ENCODE results near the gene HMMR.
"Not testable (repeated sequence)": the region's sequence is repeated elsewhere in the genome, so short reads cannot be mapped to it uniquely, and the experiment has no call there.

Gene HMMR

GRCh38 chr5:163439092-163439425, 21.4 kb upstream of the HMMR start:
- Histone ChIP-seq H3K9me3 (ENCODE audit: control insufficient read depth in 1 of 2, low read length in 2 of 2) (no peaks in the 10 kb centered on the region), H3K36me3 (ENCODE audit: control insufficient read depth in 1 of 2, insufficient read depth in 2 of 2, low read length in 2 of 2) (peaks cover 18 to 29% of the 10 kb centered on the region in 2 donors), H3K4me1 (ENCODE audit: control insufficient read depth in 1 of 2, insufficient read depth in 2 of 2, low read length in 2 of 2) (peaks cover 11 to 22% of the 10 kb centered on the region in 2 donors), H3K4me3 (ENCODE audit: low read depth in 1 of 2, low read length in 2 of 2) (peak overlapping the region; percentile 93 to 95), H3K27me3 (ENCODE audit: low read depth, low read length) (no peaks in the 10 kb centered on the region), H3K27ac (ENCODE audit: low read length) (no peak overlapping the region)

GRCh38 chr5:163440954-163441353, 19.5 kb upstream of the HMMR start:
- Histone ChIP-seq H3K9me3 (ENCODE audit: control insufficient read depth in 1 of 2, low read length in 2 of 2) (no peaks in the 10 kb centered on the region), H3K27me3 (ENCODE audit: low read depth, low read length) (no peaks in the 10 kb centered on the region), H3K36me3 (ENCODE audit: control insufficient read depth in 1 of 2, insufficient read depth in 2 of 2, low read length in 2 of 2) (peaks cover 31 to 38% of the 10 kb centered on the region in 2 donors), H3K4me3 (ENCODE audit: low read depth in 1 of 2, low read length in 2 of 2) (no peak overlapping the region), H3K27ac (ENCODE audit: low read length) (no peak overlapping the region), H3K4me1 (ENCODE audit: control insufficient read depth in 1 of 2, insufficient read depth in 2 of 2, low read length in 2 of 2) (peaks cover 11 to 22% of the 10 kb centered on the region in 2 donors)

- Histone ChIP-seq H3K4me1 (ENCODE audit: control insufficient read depth in 1 of 2, insufficient read depth in 2 of 2, low read length in 2 of 2) (peaks cover 0 to 6% of the 10 kb centered on the region in 2 donors), H3K4me3 (ENCODE audit: low read depth in 1 of 2, low read length in 2 of 2) (no peak overlapping the region), H3K36me3 (ENCODE audit: control insufficient read depth in 1 of 2, insufficient read depth in 2 of 2, low read length in 2 of 2) (peaks cover 51 to 61% of the 10 kb centered on the region in 2 donors), H3K27ac (ENCODE audit: low read length) (no peak overlapping the region), H3K27me3 (ENCODE audit: low read depth, low read length) (no peaks in the 10 kb centered on the region), H3K9me3 (ENCODE audit: control insufficient read depth in 1 of 2, low read length in 2 of 2) (no peaks in the 10 kb centered on the region)
Observed at GRCh38 chr5:163444526-163444925, 15.9 kb upstream of the HMMR start.

GRCh38 chr5:163445345-163445744, 15.1 kb upstream of the HMMR start:
- Histone ChIP-seq H3K4me3 (ENCODE audit: low read depth in 1 of 2, low read length in 2 of 2) (no peak overlapping the region), H3K27me3 (ENCODE audit: low read depth, low read length) (no peaks in the 10 kb centered on the region), H3K9me3 (ENCODE audit: control insufficient read depth in 1 of 2, low read length in 2 of 2) (no peaks in the 10 kb centered on the region), H3K27ac (ENCODE audit: low read length) (no peak overlapping the region), H3K4me1 (ENCODE audit: control insufficient read depth in 1 of 2, insufficient read depth in 2 of 2, low read length in 2 of 2) (no peaks in the 10 kb centered on the region), H3K36me3 (ENCODE audit: control insufficient read depth in 1 of 2, insufficient read depth in 2 of 2, low read length in 2 of 2) (peaks cover 55 to 61% of the 10 kb centered on the region in 2 donors)

GRCh38 chr5:163447191-163447590, 13.2 kb upstream of the HMMR start:
- Histone ChIP-seq H3K4me3 (ENCODE audit: low read depth in 1 of 2, low read length in 2 of 2) (no peak overlapping the region), H3K27me3 (ENCODE audit: low read depth, low read length) (no peaks in the 10 kb centered on the region), H3K27ac (ENCODE audit: low read length) (no peak overlapping the region), H3K36me3 (ENCODE audit: control insufficient read depth in 1 of 2, insufficient read depth in 2 of 2, low read length in 2 of 2) (peaks cover 51 to 60% of the 10 kb centered on the region in 2 donors), H3K4me1 (ENCODE audit: control insufficient read depth in 1 of 2, insufficient read depth in 2 of 2, low read length in 2 of 2) (no peaks in the 10 kb centered on the region), H3K9me3 (ENCODE audit: control insufficient read depth in 1 of 2, low read length in 2 of 2) (no peaks in the 10 kb centered on the region)

- no peak overlapping the region for H3K27ac ChIP-seq (ENCODE audit: low read length)
Observed at GRCh38 chr5:163447875-163448274, 12.6 kb upstream of the HMMR start.

GRCh38 chr5:163448491-163448890, 11.9 kb upstream of the HMMR start:
- H3K4me1 ChIP-seq (ENCODE audit: control insufficient read depth in 1 of 2, insufficient read depth in 2 of 2, low read length in 2 of 2) = no peaks in the 10 kb centered on the region
- H3K9me3 ChIP-seq (ENCODE audit: control insufficient read depth in 1 of 2, low read length in 2 of 2) = no peaks in the 10 kb centered on the region
- no peak overlapping the region for H3K27ac ChIP-seq (ENCODE audit: low read length)
- H3K27me3 ChIP-seq (ENCODE audit: low read depth, low read length) = no peaks in the 10 kb centered on the region
- H3K4me3 ChIP-seq (ENCODE audit: low read depth in 1 of 2, low read length in 2 of 2) = no peak overlapping the region
- H3K36me3 ChIP-seq (ENCODE audit: control insufficient read depth in 1 of 2, insufficient read depth in 2 of 2, low read length in 2 of 2) = peaks cover 42 to 54% of the 10 kb centered on the region in 2 donors

More at GRCh38 chr5:163447875-163448274, 12.6 kb upstream of the HMMR start:
- Histone ChIP-seq H3K4me1 (ENCODE audit: control insufficient read depth in 1 of 2, insufficient read depth in 2 of 2, low read length in 2 of 2) (no peaks in the 10 kb centered on the region), H3K9me3 (ENCODE audit: control insufficient read depth in 1 of 2, low read length in 2 of 2) (no peaks in the 10 kb centered on the region), H3K4me3 (ENCODE audit: low read depth in 1 of 2, low read length in 2 of 2) (no peak overlapping the region), H3K36me3 (ENCODE audit: control insufficient read depth in 1 of 2, insufficient read depth in 2 of 2, low read length in 2 of 2) (peaks cover 45 to 55% of the 10 kb centered on the region in 2 donors), H3K27me3 (ENCODE audit: low read depth, low read length) (no peaks in the 10 kb centered on the region)

GRCh38 chr5:163451489-163451888, 8.9 kb upstream of the HMMR start:
- no peaks in the 10 kb centered on the region for H3K9me3 ChIP-seq (ENCODE audit: control insufficient read depth in 1 of 2, low read length in 2 of 2)
- no peak overlapping the region for H3K27ac ChIP-seq (ENCODE audit: low read length)
- peaks cover 29 to 53% of the 10 kb centered on the region in 2 donors for H3K36me3 ChIP-seq (ENCODE audit: control insufficient read depth in 1 of 2, insufficient read depth in 2 of 2, low read length in 2 of 2)
- no peaks in the 10 kb centered on the region for H3K27me3 ChIP-seq (ENCODE audit: low read depth, low read length)
- H3K4me3 ChIP-seq (ENCODE audit: low read depth in 1 of 2, low read length in 2 of 2) = no peak overlapping the region
- H3K4me1 ChIP-seq (ENCODE audit: control insufficient read depth in 1 of 2, insufficient read depth in 2 of 2, low read length in 2 of 2) = no peaks in the 10 kb centered on the region

- Histone ChIP-seq H3K27me3 (ENCODE audit: low read depth, low read length) (no peaks in the 10 kb centered on the region), H3K36me3 (ENCODE audit: control insufficient read depth in 1 of 2, insufficient read depth in 2 of 2, low read length in 2 of 2) (peaks cover 11 to 38% of the 10 kb centered on the region in 2 donors), H3K27ac (ENCODE audit: low read length) (no peak overlapping the region), H3K4me1 (ENCODE audit: control insufficient read depth in 1 of 2, insufficient read depth in 2 of 2, low read length in 2 of 2) (peaks cover 0 to 7% of the 10 kb centered on the region in 2 donors), H3K9me3 (ENCODE audit: control insufficient read depth in 1 of 2, low read length in 2 of 2) (no peaks in the 10 kb centered on the region), H3K4me3 (ENCODE audit: low read depth in 1 of 2, low read length in 2 of 2) (no peak overlapping the region)
Observed at GRCh38 chr5:163453705-163454104, 6.7 kb upstream of the HMMR start.

- Histone ChIP-seq H3K36me3 (ENCODE audit: control insufficient read depth in 1 of 2, insufficient read depth in 2 of 2, low read length in 2 of 2) (peaks cover 11 to 36% of the 10 kb centered on the region in 2 donors), H3K4me1 (ENCODE audit: control insufficient read depth in 1 of 2, insufficient read depth in 2 of 2, low read length in 2 of 2) (peaks cover 0 to 13% of the 10 kb centered on the region in 2 donors)
- H3K4me3 ChIP-seq (ENCODE audit: low read depth in 1 of 2, low read length in 2 of 2); H3K27me3 ChIP-seq (ENCODE audit: low read depth, low read length); H3K9me3 ChIP-seq (ENCODE audit: control insufficient read depth in 1 of 2, low read length in 2 of 2); H3K27ac ChIP-seq (ENCODE audit: low read length): not testable (repeated sequence)
Observed at GRCh38 chr5:163455406-163455805, 5.0 kb upstream of the HMMR start.

GRCh38 chr5:163456029-163456589, 4.3 kb upstream of the HMMR start:
- Histone ChIP-seq H3K4me1 (ENCODE audit: control insufficient read depth in 1 of 2, insufficient read depth in 2 of 2, low read length in 2 of 2) (peaks cover 4 to 19% of the 10 kb centered on the region in 2 donors), H3K36me3 (ENCODE audit: control insufficient read depth in 1 of 2, insufficient read depth in 2 of 2, low read length in 2 of 2) (peaks cover 8 to 30% of the 10 kb centered on the region in 2 donors), H3K4me3 (ENCODE audit: low read depth in 1 of 2, low read length in 2 of 2) (no peak overlapping the region), H3K9me3 (ENCODE audit: control insufficient read depth in 1 of 2, low read length in 2 of 2) (no peaks in the 10 kb centered on the region), H3K27ac (ENCODE audit: low read length) (no peak overlapping the region), H3K27me3 (ENCODE audit: low read depth, low read length) (no peaks in the 10 kb centered on the region)

GRCh38 chr5:163456840-163457239, 3.6 kb upstream of the HMMR start:
- Histone ChIP-seq H3K4me1 (ENCODE audit: control insufficient read depth in 1 of 2, insufficient read depth in 2 of 2, low read length in 2 of 2) (peaks cover 5 to 25% of the 10 kb centered on the region in 2 donors), H3K27ac (ENCODE audit: low read length) (no peak overlapping the region), H3K9me3 (ENCODE audit: control insufficient read depth in 1 of 2, low read length in 2 of 2) (no peaks in the 10 kb centered on the region), H3K27me3 (ENCODE audit: low read depth, low read length) (no peaks in the 10 kb centered on the region), H3K4me3 (ENCODE audit: low read depth in 1 of 2, low read length in 2 of 2) (no peak overlapping the region), H3K36me3 (ENCODE audit: control insufficient read depth in 1 of 2, insufficient read depth in 2 of 2, low read length in 2 of 2) (peaks cover 8 to 30% of the 10 kb centered on the region in 2 donors)

Measured in muscle layer of duodenum (tissue), 2 donors.